ENCODE results near the gene PALLD. TPM values are rescaled to one million over a fixed set of nuclear protein-coding genes. Genes with fewer than 3 reads are reported as not detected.

The PALLD gene
- polyA plus RNA-seq, 3 donors, result 6.1 to 11.8 (median 9.9) TPM

DNA sequence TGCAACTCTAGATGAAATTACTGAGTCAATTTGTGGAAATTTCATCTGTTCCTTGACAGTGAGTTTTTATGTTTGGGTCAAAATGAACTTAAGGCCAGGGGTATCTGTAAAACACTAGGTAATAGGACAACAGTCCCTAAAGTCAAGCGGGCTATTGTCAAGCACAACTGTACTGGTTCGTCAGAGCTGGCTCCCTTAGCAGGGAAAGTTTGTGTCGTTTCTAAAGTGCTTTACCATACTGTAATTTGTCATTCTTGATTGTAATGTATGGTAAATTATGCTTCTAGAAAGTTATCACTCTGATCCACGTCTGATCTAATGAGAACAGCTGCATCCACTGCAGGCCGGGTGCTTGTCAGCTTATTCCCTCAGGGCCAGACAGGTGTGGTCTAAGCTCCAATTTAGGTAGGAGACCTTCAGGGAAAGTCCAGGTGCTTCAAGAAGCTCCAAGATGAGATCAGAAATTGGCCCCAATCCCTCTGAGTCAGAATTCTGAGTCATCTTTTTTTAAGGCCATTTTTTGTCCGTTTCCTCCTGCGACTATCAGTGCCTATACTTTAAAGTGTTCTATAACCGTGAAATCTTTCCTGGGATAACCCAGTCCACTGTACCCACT, 92.2 kb downstream of the PALLD start:
- Histone ChIP-seq H3K9me3 (replicated peaks in 1 of 2; ENCODE audit: control insufficient read depth in 1 of 2, insufficient read depth in 1 of 2, low read length in 2 of 2) (no peaks in the 10 kb centered on the region), H2AFZ (ENCODE audit: insufficient read depth, low read depth, low read length, poor library complexity, severe bottlenecking) (no peak overlapping the region), H3K4me2 (replicated peaks; ENCODE audit: extremely low read depth, low read length, poor library complexity, severe bottlenecking) (no peak overlapping the region), H4K20me1 (ENCODE audit: insufficient read depth, low read length) (no peaks in the 10 kb centered on the region), H3K4me3 (replicated peaks in 1 of 3; ENCODE audit: low read depth in 2 of 3, low read length in 3 of 3) (no peak overlapping the region), H3K36me3 (replicated peaks in 1 of 2; ENCODE audit: control insufficient read depth in 1 of 2, insufficient read depth in 2 of 2, low read length in 2 of 2) (no peaks in the 10 kb centered on the region), H3K9ac (ENCODE audit: insufficient read depth, low read length, poor library complexity, severe bottlenecking) (no peak overlapping the region), H3K4me1 (ENCODE audit: control insufficient read depth in 1 of 2, insufficient read depth in 2 of 2, low read length in 2 of 2) (no peaks in the 10 kb centered on the region), H3K27ac (ENCODE audit: low read depth in 1 of 2, low read length in 2 of 2) (no peak overlapping the region), H3K79me2 (ENCODE audit: insufficient read depth, low read length) (no peaks in the 10 kb centered on the region), H3K27me3 (ENCODE audit: control insufficient read depth in 2 of 2, insufficient read depth in 2 of 2, low read length in 2 of 2) (no peaks in the 10 kb centered on the region)
- no peaks in the 10 kb centered on the region for H3K36me3 Mint-ChIP-seq
- no peak overlapping the region for H3K27ac Mint-ChIP-seq
- 95% methylated on average over 7 of the region's 8 CpGs for WGBS (ENCODE audit: insufficient coverage)
- H3K9me3 Mint-ChIP-seq, result peaks cover 0 to 2% (median 0%) of the 10 kb centered on the region in 7 donors
- TF ChIP-seq, protein P1, sequence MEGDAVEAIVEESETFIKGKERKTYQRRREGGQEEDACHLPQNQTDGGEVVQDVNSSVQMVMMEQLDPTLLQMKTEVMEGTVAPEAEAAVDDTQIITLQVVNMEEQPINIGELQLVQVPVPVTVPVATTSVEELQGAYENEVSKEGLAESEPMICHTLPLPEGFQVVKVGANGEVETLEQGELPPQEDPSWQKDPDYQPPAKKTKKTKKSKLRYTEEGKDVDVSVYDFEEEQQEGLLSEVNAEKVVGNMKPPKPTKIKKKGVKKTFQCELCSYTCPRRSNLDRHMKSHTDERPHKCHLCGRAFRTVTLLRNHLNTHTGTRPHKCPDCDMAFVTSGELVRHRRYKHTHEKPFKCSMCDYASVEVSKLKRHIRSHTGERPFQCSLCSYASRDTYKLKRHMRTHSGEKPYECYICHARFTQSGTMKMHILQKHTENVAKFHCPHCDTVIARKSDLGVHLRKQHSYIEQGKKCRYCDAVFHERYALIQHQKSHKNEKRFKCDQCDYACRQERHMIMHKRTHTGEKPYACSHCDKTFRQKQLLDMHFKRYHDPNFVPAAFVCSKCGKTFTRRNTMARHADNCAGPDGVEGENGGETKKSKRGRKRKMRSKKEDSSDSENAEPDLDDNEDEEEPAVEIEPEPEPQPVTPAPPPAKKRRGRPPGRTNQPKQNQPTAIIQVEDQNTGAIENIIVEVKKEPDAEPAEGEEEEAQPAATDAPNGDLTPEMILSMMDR (IDR thresholded peaks at IDR 0.05), result no peak
- H3K4me1 Mint-ChIP-seq, result no peaks in the 10 kb centered on the region
- intact Hi-C loops (cut with micrococcal nuclease), result no loop called here
- DNase-seq, result no peak
- H3K27me3 Mint-ChIP-seq (ENCODE audit: low read depth in 3 of 3), result peaks cover 0 to 4% (median 0%) of the 10 kb centered on the region in 3 donors
- no peak overlapping the region for H3K4me3 Mint-ChIP-seq

DNA sequence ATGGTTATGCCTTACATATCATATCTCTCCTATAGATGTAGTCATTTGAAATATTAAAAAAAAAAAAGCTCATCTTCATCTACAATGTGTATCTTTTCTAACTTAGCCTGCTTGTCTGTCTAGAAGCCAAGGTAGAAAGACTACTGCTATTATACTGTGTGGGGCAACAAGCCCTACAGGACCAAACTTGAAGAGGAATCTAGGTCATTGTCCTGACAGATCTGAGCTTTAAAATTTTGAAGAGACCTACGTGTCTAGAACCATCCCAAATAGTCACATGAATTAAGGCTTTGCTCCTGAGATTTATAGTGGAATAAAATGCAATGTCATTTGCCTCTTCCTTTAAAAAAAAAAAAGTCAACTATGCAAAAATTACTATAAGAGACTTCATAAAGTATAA, 95.8 kb downstream of the PALLD start:
- H3K27ac ChIP-seq (ENCODE audit: low read depth in 1 of 2, low read length in 2 of 2), result no peak overlapping the region
- H3K36me3 ChIP-seq (replicated peaks in 1 of 2; ENCODE audit: control insufficient read depth in 1 of 2, insufficient read depth in 2 of 2, low read length in 2 of 2), result no peaks in the 10 kb centered on the region
- Mint-ChIP-seq H3K27ac (no peak overlapping the region), H3K4me3 (no peak overlapping the region), H3K27me3 (ENCODE audit: low read depth in 3 of 3) (peaks cover 0 to 3% (median 0%) of the 10 kb centered on the region in 3 donors), H3K9me3 (peaks cover 0 to 2% (median 0%) of the 10 kb centered on the region in 7 donors), H3K36me3 (no peaks in the 10 kb centered on the region), H3K4me1 (no peaks in the 10 kb centered on the region)
- WGBS (ENCODE audit: insufficient coverage), result no CpG with 5 or more reads among the region's 1 CpG
- no peaks in the 10 kb centered on the region for H3K4me1 ChIP-seq (ENCODE audit: control insufficient read depth in 1 of 2, insufficient read depth in 2 of 2, low read length in 2 of 2)
- DNase-seq, result no peak
- H4K20me1 ChIP-seq (ENCODE audit: insufficient read depth, low read length), result no peaks in the 10 kb centered on the region
- H2AFZ ChIP-seq (ENCODE audit: insufficient read depth, low read depth, low read length, poor library complexity, severe bottlenecking), result no peak overlapping the region
- H3K4me3 ChIP-seq (replicated peaks in 1 of 3; ENCODE audit: low read depth in 2 of 3, low read length in 3 of 3), result no peak overlapping the region
- no peaks in the 10 kb centered on the region for H3K27me3 ChIP-seq (ENCODE audit: control insufficient read depth in 2 of 2, insufficient read depth in 2 of 2, low read length in 2 of 2)
- H3K79me2 ChIP-seq (ENCODE audit: insufficient read depth, low read length), result no peaks in the 10 kb centered on the region
- intact Hi-C loops (cut with micrococcal nuclease), result no loop called here
- TF ChIP-seq, protein P1 (IDR thresholded peaks at IDR 0.05), result no peak
- no peak overlapping the region for H3K9ac ChIP-seq (ENCODE audit: insufficient read depth, low read length, poor library complexity, severe bottlenecking)
- no peak overlapping the region for H3K4me2 ChIP-seq (replicated peaks; ENCODE audit: extremely low read depth, low read length, poor library complexity, severe bottlenecking)
- no peaks in the 10 kb centered on the region for H3K9me3 ChIP-seq (replicated peaks in 1 of 2; ENCODE audit: control insufficient read depth in 1 of 2, insufficient read depth in 1 of 2, low read length in 2 of 2)

Measured in CD14-positive monocyte (primary cell).